Calu3 (cell line): ENCODE results near the gene GRHL1. TPM values are rescaled to one million over a fixed set of nuclear protein-coding genes. Genes with fewer than 3 reads are reported as not detected.

Experiments used
- BruUV-seq: library from RNA; stranded (reverse); fragments of 400-500 nt; replicated peaks from 2 replicates; lab custom pipeline; 2021; lab: Mats Ljungman, UMichigan
- CTCF ChIA-PET: fragments of 300-600 bp; sonication (Branson Sonifier 250); formaldehyde crosslinking; loops from one replicate; lab custom pipeline; 2022; ENCODE audit warnings: antibody characterized with exemption; lab: Charles Lee
- DNase-seq: peaks from one replicate; pipeline ENCODE4 v3.0.0; 2022
- H3K27ac Mint-ChIP-seq: one replicate; pipeline ENCODE4 v1.8.0; 2022; ENCODE audit warnings: mixed read lengths; ENCODE audit not compliant: unreplicated experiment
- H3K27me3 Mint-ChIP-seq: one replicate; pipeline ENCODE4 v1.8.0; 2022; ENCODE audit warnings: mixed read lengths; ENCODE audit not compliant: unreplicated experiment
- H3K36me3 Mint-ChIP-seq: one replicate; pipeline ENCODE4 v1.8.0; 2022; ENCODE audit warnings: mild to moderate bottlenecking, moderate library complexity, mixed read lengths; ENCODE audit not compliant: insufficient read depth, unreplicated experiment
- H3K4me1 Mint-ChIP-seq: one replicate; pipeline ENCODE4 v1.8.0; 2022; ENCODE audit warnings: mild to moderate bottlenecking, low read depth, mixed read lengths; ENCODE audit not compliant: unreplicated experiment
- H3K4me3 Mint-ChIP-seq: one replicate; pipeline ENCODE4 v1.8.0; 2022; ENCODE audit warnings: mild to moderate bottlenecking, low read depth, moderate library complexity, mixed read lengths; ENCODE audit not compliant: unreplicated experiment
- H3K9me3 Mint-ChIP-seq: one replicate; pipeline ENCODE4 v1.8.0; 2022; ENCODE audit warnings: low read depth, mixed read lengths; ENCODE audit not compliant: unreplicated experiment
- CTCF ChIP-seq: fragments of 200-600 bp; IDR thresholded peaks from one replicate; pipeline ENCODE4 v1.8.0; 2022; ENCODE audit warnings: antibody characterized with exemption; ENCODE audit not compliant: unreplicated experiment
- intact Hi-C: fragments of 100-400 bp; cut with micrococcal nuclease; formaldehyde crosslinking; loops from one replicate; pipeline ENCODE4 v1.10.0; 2022; ENCODE audit not compliant: unreplicated experiment
- total RNA-seq: library from RNA; stranded (reverse); gene quantifications from 2 replicates; pipeline ENCODE4 v1.2.3, GENCODE V29; 2022

Gene GRHL1
- total RNA-seq, 1 experiment from 2014 or later, result 11.7 TPM

DNA sequence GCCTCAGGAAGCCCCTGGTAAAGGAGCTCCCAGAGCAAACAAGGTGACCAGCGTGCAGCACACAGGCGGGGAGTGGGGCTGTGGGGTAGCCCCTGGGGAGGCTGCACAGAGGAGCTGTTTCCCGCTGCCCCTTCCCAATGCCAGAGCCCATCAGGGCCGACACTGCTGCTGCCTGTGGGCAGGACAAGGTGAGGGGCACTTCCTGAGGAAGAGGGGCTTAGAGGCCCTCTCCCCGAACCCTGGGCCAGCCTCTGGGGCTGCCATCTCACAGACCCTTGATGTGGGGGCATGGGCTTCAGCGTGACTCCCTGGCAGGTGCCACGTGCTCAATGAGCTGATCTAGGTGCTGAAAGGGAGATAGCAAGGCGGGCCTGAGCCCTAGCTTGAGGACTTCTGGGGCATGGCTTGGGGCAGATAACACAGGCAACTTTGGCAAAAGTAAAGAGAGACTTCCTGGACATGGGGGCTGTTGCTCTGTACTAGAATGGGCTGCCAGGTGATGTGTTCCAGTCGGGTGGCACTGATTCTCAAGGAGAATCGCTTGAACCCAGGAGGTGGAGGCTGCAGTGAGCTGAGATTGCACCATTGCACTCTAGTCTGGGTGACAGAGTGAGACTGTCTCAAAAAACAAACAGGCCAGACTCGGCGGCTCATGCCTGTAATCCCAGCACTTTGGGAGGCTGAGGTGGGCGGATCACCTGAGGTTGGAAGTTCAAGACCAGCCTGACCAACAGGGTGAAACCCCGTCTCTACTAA, 81.9 kb downstream of the GRHL1 start:
- H3K27me3 Mint-ChIP-seq, result no peaks in the 10 kb centered on the region
- no peaks in the 10 kb centered on the region for H3K9me3 Mint-ChIP-seq
- H3K36me3 Mint-ChIP-seq, result peaks cover 5% of the 10 kb centered on the region
- no peak for TF ChIP-seq CTCF
- H3K4me1 Mint-ChIP-seq, result no peaks in the 10 kb centered on the region
- H3K4me3 Mint-ChIP-seq, result no peak overlapping the region
- no TSS peak for BruUV-seq
- CTCF ChIA-PET, result no interaction called here
- no peak overlapping the region for H3K27ac Mint-ChIP-seq
- DNase-seq, result no peak
- intact Hi-C loops, result no loop called here

DNA sequence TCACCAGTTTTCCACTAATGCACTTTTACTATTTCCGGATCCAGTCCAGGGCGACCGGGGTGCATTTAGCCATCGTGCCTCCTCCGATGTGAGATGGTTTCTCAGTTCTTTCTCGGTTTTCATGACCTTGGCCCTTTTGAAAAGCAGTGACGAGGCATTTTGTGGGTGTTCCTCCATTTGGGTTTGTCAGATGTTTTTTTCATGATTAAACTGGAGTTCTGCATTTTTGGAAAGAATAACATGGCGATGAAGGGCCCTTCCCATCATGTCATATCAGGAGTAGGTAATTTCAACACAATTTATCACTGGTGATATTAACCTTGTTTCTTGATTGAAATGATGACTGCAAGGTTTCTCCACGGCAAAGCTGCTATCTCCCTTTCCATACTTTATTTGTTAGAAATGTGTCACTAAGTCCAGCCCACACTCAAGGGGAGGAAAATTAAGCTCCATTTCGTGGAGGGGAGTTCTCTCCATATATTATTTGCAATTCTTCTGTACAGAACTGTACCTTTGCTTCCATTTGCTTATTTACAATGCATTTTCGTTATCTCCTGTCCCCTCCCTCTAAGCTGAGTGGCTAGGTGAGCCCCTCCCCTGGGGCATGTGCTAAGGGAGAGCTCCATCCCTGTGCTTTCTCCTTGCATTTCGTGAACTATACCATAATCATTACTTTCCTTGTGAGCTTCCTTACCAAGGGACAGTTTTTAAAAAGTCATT, 83.0 kb downstream of the GRHL1 start:
- H3K4me3 Mint-ChIP-seq, result no peak overlapping the region
- CTCF ChIA-PET, result no interaction called here
- DNase-seq, result no peak
- H3K27ac Mint-ChIP-seq, result no peak overlapping the region
- BruUV-seq, result no TSS peak
- TF ChIP-seq CTCF, result no peak
- no peaks in the 10 kb centered on the region for H3K9me3 Mint-ChIP-seq
- intact Hi-C loops, result no loop called here
- peaks cover 5% of the 10 kb centered on the region for H3K36me3 Mint-ChIP-seq
- H3K4me1 Mint-ChIP-seq, result no peaks in the 10 kb centered on the region
- H3K27me3 Mint-ChIP-seq, result no peaks in the 10 kb centered on the region

DNA sequence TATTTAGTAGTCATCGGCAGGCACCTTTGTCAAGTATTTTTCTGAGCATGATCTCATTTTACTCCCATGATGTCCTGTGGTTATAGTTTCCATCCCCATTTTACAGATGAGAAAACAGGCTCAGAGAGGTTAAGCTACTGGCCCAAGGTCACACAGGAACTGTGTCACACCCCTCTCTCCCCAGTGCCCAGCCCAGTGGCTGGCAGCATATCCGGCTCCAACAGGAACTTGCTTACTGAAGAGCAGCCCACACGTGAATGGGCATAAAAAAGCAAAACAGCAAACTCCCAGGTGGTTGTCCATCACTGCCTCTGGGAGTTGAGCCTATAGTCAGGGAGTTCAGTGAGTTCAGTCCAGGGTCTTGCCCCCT, 83.5 kb downstream of the GRHL1 start:
- no TSS peak for BruUV-seq
- DNase-seq, result no peak
- peaks cover 5% of the 10 kb centered on the region for H3K36me3 Mint-ChIP-seq
- CTCF ChIA-PET, result interaction anchor here (1.8 kb wide), 1 partner anchor 11 kb away, joined by 6 read pairs; no protein-coding TSS in a partner anchor
- no peaks in the 10 kb centered on the region for H3K4me1 Mint-ChIP-seq
- H3K4me3 Mint-ChIP-seq, result no peak overlapping the region
- TF ChIP-seq CTCF, result no peak
- peaks cover 2% of the 10 kb centered on the region for H3K27me3 Mint-ChIP-seq
- H3K27ac Mint-ChIP-seq, result no peak overlapping the region
- intact Hi-C loops, result no loop called here
- H3K9me3 Mint-ChIP-seq, result no peaks in the 10 kb centered on the region

GRCh38 chr2:10035633-10036032, 84.1 kb downstream of the GRHL1 start:
- no peak for DNase-seq
- no peak overlapping the region for H3K4me3 Mint-ChIP-seq
- intact Hi-C loops, result no loop called here
- TF ChIP-seq CTCF, result no peak
- BruUV-seq, result no TSS peak
- H3K9me3 Mint-ChIP-seq, result no peaks in the 10 kb centered on the region
- CTCF ChIA-PET, result interaction anchor here (0.8 to 1.8 kb wide), 6 partner anchors 10 to 400 kb away, joined by 3 to 6 read pairs (median 4); no protein-coding TSS in a partner anchor
- peaks cover 5% of the 10 kb centered on the region for H3K36me3 Mint-ChIP-seq
- no peaks in the 10 kb centered on the region for H3K4me1 Mint-ChIP-seq
- H3K27me3 Mint-ChIP-seq, result peaks cover 8% of the 10 kb centered on the region
- H3K27ac Mint-ChIP-seq, result no peak overlapping the region
